GM12878 (cell line): Measurements from ENCODE around the gene AVPR1B. TPM values are rescaled to one million over a fixed set of nuclear protein-coding genes. Genes with fewer than 3 reads are reported as not detected.

Experiments
- ATAC-seq: fragments of 200-7000 bp; cut with Tn5 transposase; 3 replicates; pipeline ENCODE4 v1.9.1; 2020; ENCODE audit warnings: mild to moderate bottlenecking, moderate library complexity
- BruUV-seq: library from RNA; stranded (reverse); fragments of 400-500 nt; replicated peaks from 2 replicates; lab custom pipeline; 2021; lab: Mats Ljungman, UMichigan
- CTCF ChIA-PET: fragments of 300-600 bp; sonication (Branson Sonifier 250); formaldehyde crosslinking; extraction: SDS; loops from one replicate; lab custom pipeline; 2021; ENCODE audit warnings: inconsistent platforms; lab: Yijun Ruan, JAX
- POLR2A ChIA-PET: fragments of 350-600 bp; formaldehyde crosslinking; extraction: SDS; loops from one replicate; lab custom pipeline; 2021; ENCODE audit warnings: inconsistent platforms; lab: Charles Lee
- RAD21 ChIA-PET: fragments of 300-600 bp; sonication (Branson Sonifier 250); formaldehyde crosslinking; loops from one replicate; lab custom pipeline; 2023; ENCODE audit warnings: antibody characterized with exemption; ENCODE audit not compliant: unreplicated experiment; lab: Charles Lee
- SMC1A ChIA-PET: fragments of 300-600 bp; sonication (Branson Sonifier 250); formaldehyde crosslinking; loops from one replicate; lab custom pipeline; 2023; ENCODE audit not compliant: unreplicated experiment, uncharacterized antibody; lab: Charles Lee
- DNase-seq: peaks from one replicate; pipeline ENCODE4 v3.0.0-alpha.2; 2011; ENCODE audit warnings: low read depth, low spot score
- FAIRE-seq: peaks from 3 replicates; lab custom pipeline; 2011; peaks lifted over from hg19 to GRCh38; lab: Jason Lieb, UNC
- H2AFZ ChIP-seq: 2 replicates; pipeline ENCODE4 v1.6.0; 2011; ENCODE audit warnings: low read depth, low read length, control low read depth; ENCODE audit not compliant: control insufficient read depth
- H3K27ac ChIP-seq: 2 replicates; pipeline ENCODE4 v1.5.1; 2011; ENCODE audit warnings: control low read depth; ENCODE audit not compliant: control insufficient read depth, insufficient read depth
- H3K27me3 ChIP-seq, 2 experiments: replicated peaks in 1 of 2; 2 replicates each; pipeline versions ENCODE4 v1.6.0 to v1.6.1; 2011; ENCODE audit warnings: low read length in 1 of 2; ENCODE audit not compliant: control insufficient read depth in 2 of 2, insufficient read depth in 2 of 2
- H3K36me3 ChIP-seq, 2 experiments: 2 replicates each; pipeline ENCODE4 v1.5.1; 2011; ENCODE audit warnings: low read length in 1 of 2; ENCODE audit not compliant: control insufficient read depth in 2 of 2, insufficient read depth in 2 of 2
- H3K4me1 ChIP-seq: 2 replicates; pipeline ENCODE4 v1.6.1; 2011; ENCODE audit warnings: mild to moderate bottlenecking, low read length, moderate library complexity, mixed read lengths; ENCODE audit not compliant: control insufficient read depth, insufficient read depth
- H3K4me2 ChIP-seq: 2 replicates; pipeline ENCODE4 v1.6.0; 2011; ENCODE audit warnings: control low read depth; ENCODE audit not compliant: control insufficient read depth, insufficient read depth
- H3K4me3 ChIP-seq: fragments of 200-600 bp; sonication (generic); 2 replicates; pipeline ENCODE4 v1.5.1; 2016
- H3K79me2 ChIP-seq: 2 replicates; pipeline ENCODE4 v1.6.0; 2011; ENCODE audit warnings: low read length; ENCODE audit not compliant: control insufficient read depth, insufficient read depth
- H3K9ac ChIP-seq: 2 replicates; pipeline ENCODE4 v1.8.0; 2011; ENCODE audit warnings: low read length, control low read depth, mixed read lengths; ENCODE audit not compliant: control insufficient read depth, insufficient read depth
- H3K9me3 ChIP-seq: replicated peaks from 3 replicates; pipeline ENCODE4 v1.5.1; 2011; ENCODE audit warnings: mild to moderate bottlenecking, low read length; ENCODE audit not compliant: control insufficient read depth, insufficient read depth
- H4K20me1 ChIP-seq: 2 replicates; pipeline ENCODE4 v1.6.0; 2011; ENCODE audit not compliant: control insufficient read depth, insufficient read depth
- DPF2 ChIP-seq: fragments of 450-650 bp; IDR thresholded peaks from 2 replicates; pipeline ENCODE4 v1.6.1; 2017; ENCODE audit warnings: mild to moderate bottlenecking
- ETV6 ChIP-seq, 2 experiments: fragments of 450-650 bp in 1 of 2; IDR thresholded peaks in 1 of 2; conservative IDR thresholded peaks in 1 of 2; 2 replicates each; pipeline ENCODE4 v1.6.1; 2014; ENCODE audit warnings: antibody characterized with exemption in 1 of 2, borderline replicate concordance in 1 of 2, low read depth in 1 of 2, mild to moderate bottlenecking in 1 of 2, moderate library complexity in 1 of 2
- KDM1A ChIP-seq: fragments of 200-600 bp; sonication (generic); IDR thresholded peaks from 2 replicates; pipeline ENCODE4 v1.6.1; 2016; ENCODE audit warnings: borderline replicate concordance
- RUNX3 ChIP-seq: IDR thresholded peaks from 2 replicates; pipeline ENCODE4 v1.6.1; 2012; ENCODE audit warnings: low read length, inconsistent platforms
- SIX5 ChIP-seq: IDR thresholded peaks from 2 replicates; pipeline ENCODE4 v1.6.1; 2011; ENCODE audit warnings: mild to moderate bottlenecking, low read depth, low read length, moderate library complexity; ENCODE audit not compliant: severe bottlenecking
- SMAD1 ChIP-seq: fragments of 450-650 bp; IDR thresholded peaks from 2 replicates; pipeline ENCODE4 v1.6.1; 2018; ENCODE audit warnings: mild to moderate bottlenecking, low read depth; ENCODE audit not compliant: partially characterized antibody
- YBX1 ChIP-seq: fragments of 450-650 bp; IDR thresholded peaks from 2 replicates; pipeline ENCODE4 v1.6.1; 2016; ENCODE audit warnings: antibody characterized with exemption
- WGBS: methylation state at CpG from one replicate; pipeline ENCODE4 v1.1.6; 2016; ENCODE audit warnings: low lambda C conversion rate; ENCODE audit not compliant: insufficient replicate concordance, insufficient coverage; ENCODE audit errors: missing lambda C conversion rate; 5-methylcytosine and 5-hydroxymethylcytosine counted together
- in situ Hi-C: fragments of 300-500 bp; cut with MboI; formaldehyde crosslinking; loops from 9 replicates; pipeline ENCODE4 v1.14.3; 2018; ENCODE audit warnings: mixed read lengths
- intact Hi-C: fragments of 100-400 bp; cut with micrococcal nuclease; formaldehyde crosslinking; loops from one replicate; pipeline ENCODE4 v1.14.2; 2022; ENCODE audit not compliant: unreplicated experiment
- polyA plus RNA-seq, 11 experiments: library from polyadenylated mRNA; depleted of rRNA in 4 of 11; unstranded in 6 of 11; stranded (reverse) in 5 of 11; fragments of >200 nt; fragmentation: Nextera tagmentation in 4 of 11; fragmentation: Illumina TruSeq in 1 of 11; extraction: Ambion mirVana in 4 of 11; extraction: Trizol in 1 of 11; gene quantifications; 1 replicate in 1 of 11; 2 replicates in 10 of 11; pipeline versions ENCODE4 v1.2.1 to v1.2.3, GENCODE V29; 2011 to 2016; ENCODE audit warnings: inconsistent platforms in 2 of 11, missing spikeins in 2 of 11, low read depth in 1 of 11
- total RNA-seq, 4 experiments: library from RNA; depleted of rRNA in 3 of 4; stranded (reverse); fragments of >200 nt in 3 of 4; fragmentation: Illumina TruSeq in 1 of 4; extraction: Trizol in 1 of 4; gene quantifications; 2 replicates each; pipeline versions ENCODE4 v1.2.1 to v1.2.3, GENCODE V29; 2013 to 2021

AVPR1B gene
- total and polyA plus RNA-seq, 10 of the 15 experiments (the other 5 are each of a cell fraction or from before 2014, with no cell fraction given): not detected

DNA sequence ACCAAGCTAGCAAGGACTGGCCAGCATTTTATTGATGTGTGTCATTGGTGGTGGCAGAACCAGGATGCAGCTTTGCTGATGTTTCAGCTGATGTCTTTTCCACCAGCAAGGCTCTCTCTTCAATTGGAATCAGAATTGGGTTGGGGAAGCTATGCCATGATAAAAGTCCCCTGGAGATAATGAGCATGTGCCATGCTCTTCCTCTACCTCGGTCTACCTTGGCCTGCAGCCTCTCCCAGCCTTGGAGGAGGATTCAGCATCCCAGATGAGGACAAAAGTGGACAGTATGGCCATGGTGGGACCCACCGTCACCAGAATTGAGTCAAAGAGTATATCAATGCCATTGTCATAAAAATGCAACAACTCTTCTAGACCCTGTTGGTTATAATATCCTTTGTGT, 8.6 kb downstream of the AVPR1B start:
- no peaks in the 10 kb centered on the region for H3K9me3 ChIP-seq
- CTCF ChIA-PET: interaction anchor here (0.8 to 12.1 kb wide), 14 partner anchors 12 to 193 kb away, joined by 3 to 384 read pairs (median 4); no protein-coding TSS in a partner anchor
- H3K4me1 ChIP-seq: no peaks in the 10 kb centered on the region
- H3K36me3 ChIP-seq: no peaks in the 10 kb centered on the region
- SMC1A ChIA-PET: interaction anchor here (0.7 to 16.8 kb wide), 11 partner anchors 16 to 451 kb away, joined by 3 to 329 read pairs (median 3); no protein-coding TSS in a partner anchor
- no peak overlapping the region for H2AFZ ChIP-seq
- no peak overlapping the region for H3K4me2 ChIP-seq
- TF ChIP-seq SIX5: no peak
- TF ChIP-seq DPF2: no peak
- POLR2A ChIA-PET: no interaction called here
- RAD21 ChIA-PET: interaction anchor here (0.9 to 9.2 kb wide), 7 partner anchors 53 to 321 kb away, joined by 3 to 197 read pairs (median 11); no protein-coding TSS in a partner anchor
- H3K4me3 ChIP-seq: no peak overlapping the region
- FAIRE-seq: no peak
- DNase-seq: no peak
- no peaks in the 10 kb centered on the region for H4K20me1 ChIP-seq
- H3K9ac ChIP-seq: no peak overlapping the region
- no peak overlapping the region for H3K27ac ChIP-seq
- no TSS peak for BruUV-seq
- H3K27me3 ChIP-seq: peaks cover 0 to 2% of the 10 kb centered on the region in 2 experiments; a peak in 3 of 4 replicates
- intact Hi-C loops: no loop called here
- 9% methylated on average over 2 of the region's 2 CpGs for WGBS
- no peaks in the 10 kb centered on the region for H3K79me2 ChIP-seq
- in situ Hi-C loops: loop anchor here (5.0 kb wide), 2 partner anchors 126 to 316 kb away; no protein-coding TSS in a partner anchor
- no peak for ATAC-seq

DNA sequence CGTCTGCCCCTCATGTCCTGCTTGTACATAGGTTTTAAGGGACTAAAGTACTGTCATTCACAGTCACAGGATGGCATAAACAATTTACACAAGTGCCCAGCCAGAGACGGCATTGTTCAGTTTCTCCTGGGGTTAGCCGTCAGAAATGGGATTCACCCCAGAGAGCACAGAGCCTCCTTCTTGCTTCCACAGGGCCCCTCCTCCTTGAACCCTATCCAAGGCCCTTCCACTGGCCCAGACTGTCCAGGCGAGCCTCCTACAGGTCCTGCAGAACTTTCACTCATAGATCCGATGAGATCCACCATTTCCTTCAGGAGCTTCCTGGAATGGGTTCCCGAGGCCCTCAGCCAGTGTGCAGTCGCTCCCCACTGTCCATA, 10.0 kb downstream of the AVPR1B start:
- RAD21 ChIA-PET: interaction anchor here (0.6 to 9.2 kb wide), 26 partner anchors 10 to 450 kb away, joined by 3 to 197 read pairs (median 6); partner anchors contain the start of gene RAB7B
- no peak for DNase-seq
- BruUV-seq: no TSS peak
- H3K4me1 ChIP-seq: no peaks in the 10 kb centered on the region
- H3K9ac ChIP-seq: no peak overlapping the region
- no peak for FAIRE-seq
- H4K20me1 ChIP-seq: no peaks in the 10 kb centered on the region
- H3K27ac ChIP-seq: no peak overlapping the region
- H2AFZ ChIP-seq: no peak overlapping the region
- ATAC-seq: no peak
- POLR2A ChIA-PET: interaction anchor here (1.1 kb wide), 1 partner anchor 123 kb away, joined by 4 read pairs; no protein-coding TSS in a partner anchor
- intact Hi-C loops: loop anchor here (2.0 kb wide), 1 partner anchor 316 kb away; no protein-coding TSS in a partner anchor
- TF ChIP-seq YBX1: no peak
- no peak for TF ChIP-seq SMAD1
- TF ChIP-seq RUNX3: no peak
- TF ChIP-seq KDM1A: no peak
- no peak for TF ChIP-seq ETV6 (conservative IDR thresholded peaks at IDR 0.05 in 1 of 2, IDR thresholded peaks at IDR 0.05 in 1 of 2; ENCODE audit: borderline replicate concordance in 1 of 2, low read depth in 1 of 2)
- H3K79me2 ChIP-seq: no peaks in the 10 kb centered on the region
- no peak overlapping the region for H3K4me2 ChIP-seq
- H3K4me3 ChIP-seq: no peak overlapping the region
- peaks cover 0 to 2% of the 10 kb centered on the region in 2 experiments; a peak in 2 of 4 replicates for H3K27me3 ChIP-seq
- no peaks in the 10 kb centered on the region for H3K9me3 ChIP-seq
- CTCF ChIA-PET: interaction anchor here (0.6 to 12.1 kb wide), 31 partner anchors 8 to 449 kb away, joined by 3 to 384 read pairs (median 5); partner anchors contain the start of gene RAB29
- in situ Hi-C loops: loop anchor here (5.0 kb wide), 2 partner anchors 125 to 315 kb away; no protein-coding TSS in a partner anchor
- WGBS: 43% methylated on average over 7 of the region's 7 CpGs
- SMC1A ChIA-PET: interaction anchor here (0.9 to 16.8 kb wide), 20 partner anchors 8 to 190 kb away, joined by 3 to 329 read pairs (median 7); no protein-coding TSS in a partner anchor
- H3K36me3 ChIP-seq: no peaks in the 10 kb centered on the region
